Spleen (tissue), 11 donors: ENCODE results near the gene SFXN2. TPM values are rescaled to one million over a fixed set of nuclear protein-coding genes. Genes with fewer than 3 reads are reported as not detected.
"Not testable (repeated sequence)": the region's sequence is repeated elsewhere in the genome, so short reads cannot be mapped to it uniquely, and the experiment has no call there.

Experiments
- DNase-seq: peaks from one replicate; pipeline ENCODE4 v3.0.0-alpha.2; 2020
- H3K27ac ChIP-seq, 8 donors: fragments of 200-600 bp; sonication (generic) in 7 of 8; 1 replicate in 4 of 8; 2 replicates in 4 of 8; pipeline versions ENCODE4 v1.5.0 to v1.8.0; 2016 to 2021; ENCODE audit warnings: inconsistent platforms in 4 of 8, mild to moderate bottlenecking in 4 of 8, moderate library complexity in 1 of 8
- H3K27me3 ChIP-seq, 7 donors: fragments of 200-600 bp; sonication (generic) in 6 of 7; replicated peaks in 1 of 7; 1 replicate in 4 of 7; 2 replicates in 3 of 7; pipeline versions ENCODE4 v1.5.0 to v1.8.0; 2016 to 2021; ENCODE audit warnings: inconsistent platforms in 3 of 7, mild to moderate bottlenecking in 1 of 7
- H3K36me3 ChIP-seq, 6 donors: fragments of 200-600 bp; sonication (generic) in 5 of 6; 1 replicate in 4 of 6; 2 replicates in 2 of 6; pipeline versions ENCODE4 v1.5.0 to v1.8.0; 2016 to 2021; ENCODE audit warnings: inconsistent platforms in 2 of 6
- H3K4me1 ChIP-seq, 6 donors: fragments of 200-600 bp; sonication (generic) in 5 of 6; 1 replicate in 3 of 6; 2 replicates in 3 of 6; pipeline versions ENCODE4 v1.5.0 to v1.8.0; 2016 to 2021; ENCODE audit warnings: inconsistent platforms in 3 of 6
- H3K4me3 ChIP-seq, 8 donors: fragments of 200-600 bp; sonication (generic) in 7 of 8; 1 replicate in 4 of 8; 2 replicates in 4 of 8; pipeline versions ENCODE4 v1.5.0 to v1.8.0; 2016 to 2021; ENCODE audit warnings: inconsistent platforms in 4 of 8, mild to moderate bottlenecking in 4 of 8, moderate library complexity in 2 of 8
- H3K9me3 ChIP-seq, 8 donors: fragments of 200-600 bp; sonication (generic) in 7 of 8; 1 replicate in 4 of 8; 2 replicates in 4 of 8; pipeline versions ENCODE4 v1.5.0 to v1.8.0; 2016 to 2021; ENCODE audit warnings: inconsistent platforms in 4 of 8
- POLR2A ChIP-seq, 3 donors: fragments of 450-650 bp; IDR thresholded peaks; one replicate each; pipeline ENCODE4 v1.5.1; 2017; ENCODE audit warnings: antibody characterized with exemption in 3 of 3, mild to moderate bottlenecking in 1 of 3
- POLR2AphosphoS5 ChIP-seq, 3 donors: sonication (generic); formaldehyde crosslinking; IDR thresholded peaks; one replicate each; pipeline ENCODE4 v1.5.1; 2017; ENCODE audit warnings: antibody characterized with exemption in 3 of 3
- WGBS, 5 donors: extraction: QIAGEN DNeasy Blood & Tissue Kit in 3 of 5; methylation state at CpG; one replicate each; pipeline versions ENCODE4 v1.1.5 to v1.1.7; 2013 to 2018; 5-methylcytosine and 5-hydroxymethylcytosine counted together
- intact Hi-C: fragments of 100-400 bp; cut with DNase I; formaldehyde crosslinking; loops from one replicate; pipeline ENCODE4 v1.15.0; 2023; ENCODE audit warnings: low total_unique reads
- polyA plus RNA-seq, 3 donors: library from polyadenylated mRNA; stranded (reverse); fragments of 200-250 nt; gene quantifications; one replicate each; pipeline ENCODE4 v1.2.1, GENCODE V29; 2013
- total RNA-seq, 7 donors: library from RNA; depleted of rRNA in 3 of 7; stranded (reverse); fragments of >200 nt in 3 of 7; fragmentation: NEBNext Ultra II Directional in 4 of 7; extraction: Animal tissue kit (Norgen Biotek cat#: 25700) in 4 of 7; gene quantifications; one replicate each; pipeline versions ENCODE4 v1.1.0 to v1.2.1, GENCODE V29; 2016 to 2021
- TF ChIP-seq, protein P1 (sequence below), 11 experiments: fragments of 200-600 bp in 7 of 11; fragments of 450-650 bp in 4 of 11; sonication (generic) in 4 of 11; IDR thresholded peaks in 8 of 11; conservative IDR thresholded peaks in 3 of 11; 1 replicate in 7 of 11; 2 replicates in 4 of 11; pipeline versions ENCODE4 v1.4.0 to v1.8.0; 2016 to 2021; ENCODE audit warnings: antibody characterized with exemption in 11 of 11, inconsistent platforms in 4 of 11, mild to moderate bottlenecking in 1 of 11
- donor health status: healthy with polysubstance abuse.
- donor health status: DM: no; HTN: no; CAD: no; lungs with moderate emphysema.
- donor health status: DM: no; HTN: no; CAD: no.
- donor health status: Bipolar disorder and iron deficiency.
- donor health status: healthy.
- donor health status: DM: no; HTN: no; CAD: no.
- donor health status: DM: yes; HTN: yes; CAD: no.

SFXN2 gene
- total and polyA plus RNA-seq, 10 donors: 3.0 to 12.8 (median 9.8) TPM

DNA sequence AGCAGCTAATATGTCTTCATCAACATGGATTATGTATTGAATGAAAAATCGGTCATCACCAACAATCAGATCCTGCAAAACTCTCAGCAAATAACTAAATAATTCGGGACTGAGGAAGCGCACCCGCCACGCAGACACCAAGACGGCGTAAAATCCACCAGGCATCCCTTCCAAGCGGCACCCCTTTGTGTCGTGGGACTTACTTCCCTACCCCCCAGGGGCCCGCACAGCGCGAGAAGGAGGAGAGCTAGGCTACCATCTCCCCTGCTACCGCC lies 960 bp upstream of the SFXN2 start:
- TF ChIP-seq, protein P1, sequence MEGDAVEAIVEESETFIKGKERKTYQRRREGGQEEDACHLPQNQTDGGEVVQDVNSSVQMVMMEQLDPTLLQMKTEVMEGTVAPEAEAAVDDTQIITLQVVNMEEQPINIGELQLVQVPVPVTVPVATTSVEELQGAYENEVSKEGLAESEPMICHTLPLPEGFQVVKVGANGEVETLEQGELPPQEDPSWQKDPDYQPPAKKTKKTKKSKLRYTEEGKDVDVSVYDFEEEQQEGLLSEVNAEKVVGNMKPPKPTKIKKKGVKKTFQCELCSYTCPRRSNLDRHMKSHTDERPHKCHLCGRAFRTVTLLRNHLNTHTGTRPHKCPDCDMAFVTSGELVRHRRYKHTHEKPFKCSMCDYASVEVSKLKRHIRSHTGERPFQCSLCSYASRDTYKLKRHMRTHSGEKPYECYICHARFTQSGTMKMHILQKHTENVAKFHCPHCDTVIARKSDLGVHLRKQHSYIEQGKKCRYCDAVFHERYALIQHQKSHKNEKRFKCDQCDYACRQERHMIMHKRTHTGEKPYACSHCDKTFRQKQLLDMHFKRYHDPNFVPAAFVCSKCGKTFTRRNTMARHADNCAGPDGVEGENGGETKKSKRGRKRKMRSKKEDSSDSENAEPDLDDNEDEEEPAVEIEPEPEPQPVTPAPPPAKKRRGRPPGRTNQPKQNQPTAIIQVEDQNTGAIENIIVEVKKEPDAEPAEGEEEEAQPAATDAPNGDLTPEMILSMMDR (IDR thresholded peaks at IDR 0.05 in 8 of 11, conservative IDR thresholded peaks at IDR 0.05 in 3 of 11): peak in 5 of 11 experiments; percentile 49 to 64 (median 59)
- no peak for TF ChIP-seq POLR2A (IDR thresholded peaks at IDR 0.05)
- peak overlapping the region; percentile 94 to 100 (median 99) for H3K4me3 ChIP-seq
- peaks cover 5 to 78% (median 35%) of the 10 kb centered on the region in 6 donors for H3K4me1 ChIP-seq
- H3K9me3 ChIP-seq: no peaks in the 10 kb centered on the region
- peak overlapping the region; percentile 66 to 93 (median 88) for H3K27ac ChIP-seq
- peak; percentile 92 for DNase-seq
- whole genome bisulfite sequencing, 5 donors: 0 to 1% (median 0%) methylated on average over 12 to 13 of the region's 13 CpGs
- no peaks in the 10 kb centered on the region for H3K27me3 ChIP-seq
- intact Hi-C loops: no loop called here
- no peaks in the 10 kb centered on the region for H3K36me3 ChIP-seq

GRCh38 chr10:102713814-102714620 lies 419 bp upstream of the SFXN2 start, which contains the start of gene ARL3:
Gene ARL3, minus strand, starts transcription at chr10:102714397. Its CDS starts 122 bp downstream, at chr10:102714275.
- peak within 1 kb of the TSS; percentile 94 to 100 (median 99) for H3K4me3 ChIP-seq
- WGBS, 5 donors: 0 to 1% (median 1%) methylated on average over 31 to 62 of the region's 62 CpGs

DNA sequence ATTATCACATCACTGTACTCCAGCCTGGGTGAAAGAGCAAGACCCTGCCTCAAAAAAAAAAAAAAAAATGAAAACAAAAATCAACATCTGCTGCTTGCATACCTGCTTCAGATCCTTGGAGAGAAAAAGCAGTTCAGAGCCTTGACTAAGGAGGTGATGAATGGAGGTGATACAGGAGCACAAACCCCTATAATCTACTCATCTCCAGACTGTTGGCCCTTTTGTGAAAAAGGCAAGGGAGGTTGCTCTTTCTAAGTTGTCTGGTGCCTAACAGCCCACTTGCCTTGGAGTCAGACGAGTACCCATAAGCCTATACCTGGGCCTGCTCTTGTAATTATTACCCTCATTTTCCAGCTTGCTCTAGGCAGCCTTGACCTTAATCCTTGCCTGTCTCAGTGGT lies 1.4 kb downstream of the SFXN2 start:
- Histone ChIP-seq H3K4me3 (no peak overlapping the region), H3K27me3 (no peaks in the 10 kb centered on the region), H3K4me1 (peaks cover 5 to 79% (median 41%) of the 10 kb centered on the region in 6 donors), H3K9me3 (no peaks in the 10 kb centered on the region), H3K27ac (no peak overlapping the region), H3K36me3 (no peaks in the 10 kb centered on the region)
- no peak for DNase-seq
- WGBS, 5 donors: 71 to 95% (median 85%) methylated on average over 1 of the region's 1 CpG
- intact Hi-C loops: no loop called here
- TF ChIP-seq POLR2AphosphoS5 (IDR thresholded peaks at IDR 0.05) (no peak), POLR2A (IDR thresholded peaks at IDR 0.05) (no peak)
- TF ChIP-seq, protein P1 (IDR thresholded peaks at IDR 0.05 in 8 of 11, conservative IDR thresholded peaks at IDR 0.05 in 3 of 11): no peak

More at GRCh38 chr10:102713814-102714620, 419 bp upstream of the SFXN2 start, which contains the start of gene ARL3:
- Histone ChIP-seq H3K27ac (peak within 1 kb of the TSS; percentile 66 to 93 (median 88)), H3K27me3 (no peaks in the 10 kb centered on the region), H3K9me3 (no peaks in the 10 kb centered on the region), H3K4me1 (peaks cover 5 to 82% (median 37%) of the 10 kb centered on the region in 6 donors), H3K36me3 (no peaks in the 10 kb centered on the region)
- TF ChIP-seq POLR2A (IDR thresholded peaks at IDR 0.05) (no peak), POLR2AphosphoS5 (IDR thresholded peaks at IDR 0.05) (peak; percentile 80 to 89 (median 87))
- TF ChIP-seq, protein P1 (IDR thresholded peaks at IDR 0.05 in 8 of 11, conservative IDR thresholded peaks at IDR 0.05 in 3 of 11): peak in 4 of 11 experiments; percentile 40 to 67 (median 52)
- DNase-seq: peak; percentile 100
- intact Hi-C loops: no loop called here

DNA sequence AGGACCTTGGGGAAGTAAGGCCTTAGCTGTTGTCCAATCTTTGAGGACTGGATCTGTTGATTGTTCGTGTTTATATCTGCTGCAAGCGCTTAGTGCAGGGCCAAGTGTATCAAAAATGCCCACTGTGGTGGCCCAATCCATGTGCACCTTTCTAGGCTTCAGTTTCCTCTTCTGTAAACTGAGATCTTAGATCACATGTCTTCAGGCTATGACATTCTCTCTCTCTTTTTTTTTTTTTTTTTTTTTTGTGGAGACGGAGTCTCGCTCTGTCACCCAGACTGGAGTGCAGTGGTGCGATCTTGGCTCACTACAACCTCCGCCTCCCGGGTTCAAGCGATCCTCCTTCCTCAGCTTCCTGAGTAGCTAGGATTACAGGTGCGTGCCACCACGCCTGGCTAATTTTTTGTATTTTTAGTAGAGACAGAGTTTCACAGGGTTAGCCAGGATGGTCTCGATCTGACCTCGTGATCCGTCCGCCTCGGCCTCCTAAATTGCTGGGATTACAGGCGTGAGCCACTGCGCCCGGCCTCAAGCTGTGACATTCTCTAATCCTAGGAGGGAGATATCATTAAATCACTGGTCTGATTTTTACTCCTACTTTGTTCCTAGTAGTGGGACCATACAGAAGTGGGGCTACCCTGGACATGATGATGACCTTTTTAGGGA lies 2.6 kb downstream of the SFXN2 start:
- WGBS, 5 donors: 94 to 97% (median 96%) methylated on average over 17 to 18 of the region's 18 CpGs

More for the DNA sequence above, 2.6 kb downstream of the SFXN2 start:
- DNase-seq, H3K4me3 ChIP-seq, intact Hi-C loops, H3K27me3 ChIP-seq, H3K36me3 ChIP-seq, H3K9me3 ChIP-seq: not testable (repeated sequence)
- Histone ChIP-seq H3K27ac (peak overlapping the region in 1 of 8 donors; percentile 53), H3K4me1 (peaks cover 5 to 68% (median 40%) of the 10 kb centered on the region in 6 donors)
